ENCODE results near the gene AVP.

The AVP gene

GRCh38 chr20:3109350-3110302, 25.1 kb upstream of the AVP start:
- DNase-seq (ENCODE audit: low read depth): no peak

- no peak for DNase-seq (ENCODE audit: low read depth)
Measured at GRCh38 chr20:3107464-3108025, 23.0 kb upstream of the AVP start.

GRCh38 chr20:3106658-3107463, 22.3 kb upstream of the AVP start:
- no peak for DNase-seq (ENCODE audit: low read depth)

GRCh38 chr20:3106185-3106584, 21.7 kb upstream of the AVP start:
- no peak for DNase-seq (ENCODE audit: low read depth)

- DNase-seq (ENCODE audit: low read depth): no peak
Measured at GRCh38 chr20:3105256-3106137, 21.0 kb upstream of the AVP start.

GRCh38 chr20:3103369-3104032, 19.0 kb upstream of the AVP start:
- DNase-seq (ENCODE audit: low read depth): no peak

- no peak for DNase-seq (ENCODE audit: low read depth)
Measured at GRCh38 chr20:3102575-3103368, 18.2 kb upstream of the AVP start.

GRCh38 chr20:3101737-3102574, 17.4 kb upstream of the AVP start:
- DNase-seq (ENCODE audit: low read depth): peak; percentile 26

GRCh38 chr20:3101251-3101650, 16.7 kb upstream of the AVP start:
- DNase-seq (ENCODE audit: low read depth): no peak

- DNase-seq (ENCODE audit: low read depth): no peak
Measured at GRCh38 chr20:3100480-3100879, 16.0 kb upstream of the AVP start.

GRCh38 chr20:3094848-3095629, 10.5 kb upstream of the AVP start:
- no peak for DNase-seq (ENCODE audit: low read depth)

GRCh38 chr20:3093861-3094361, 9.4 kb upstream of the AVP start:
- DNase-seq (ENCODE audit: low read depth): no peak

GRCh38 chr20:3092611-3093379, 8.3 kb upstream of the AVP start:
- DNase-seq (ENCODE audit: low read depth): no peak

GRCh38 chr20:3090565-3090964, 6.0 kb upstream of the AVP start:
- no peak for DNase-seq (ENCODE audit: low read depth)

GRCh38 chr20:3088031-3088430, 3.5 kb upstream of the AVP start:
- no peak for DNase-seq (ENCODE audit: low read depth)

- no peak for DNase-seq (ENCODE audit: low read depth)
Measured at GRCh38 chr20:3085571-3086072, 1.1 kb upstream of the AVP start.

- DNase-seq (ENCODE audit: low read depth): no peak
Measured at GRCh38 chr20:3084986-3085360, 449 bp upstream of the AVP start.
